Endothelial cell of umbilical vein (primary cell): ENCODE data around the gene BTG1.

Experiments
- POLR2AphosphoS5 ChIP-seq: IDR thresholded peaks from 2 replicates; pipeline ENCODE4 v1.6.1; 2012; ENCODE audit warnings: low read depth, mild to moderate bottlenecking, control low read depth, low read length, moderate library complexity; ENCODE audit not compliant: insufficient read depth
- TF ChIP-seq, protein P1 (sequence below), 2 donors: IDR thresholded peaks; 1 replicate in 1 of 2; 2 replicates in 1 of 2; pipeline ENCODE4 v1.5.1; 2011; ENCODE audit warnings: low read length in 2 of 2, mild to moderate bottlenecking in 2 of 2, moderate library complexity in 2 of 2, control low read depth in 1 of 2, inconsistent platforms in 1 of 2, low read depth in 1 of 2; ENCODE audit not compliant: insufficient read depth in 1 of 2; ENCODE audit errors: extremely low read depth in 1 of 2

DNA sequence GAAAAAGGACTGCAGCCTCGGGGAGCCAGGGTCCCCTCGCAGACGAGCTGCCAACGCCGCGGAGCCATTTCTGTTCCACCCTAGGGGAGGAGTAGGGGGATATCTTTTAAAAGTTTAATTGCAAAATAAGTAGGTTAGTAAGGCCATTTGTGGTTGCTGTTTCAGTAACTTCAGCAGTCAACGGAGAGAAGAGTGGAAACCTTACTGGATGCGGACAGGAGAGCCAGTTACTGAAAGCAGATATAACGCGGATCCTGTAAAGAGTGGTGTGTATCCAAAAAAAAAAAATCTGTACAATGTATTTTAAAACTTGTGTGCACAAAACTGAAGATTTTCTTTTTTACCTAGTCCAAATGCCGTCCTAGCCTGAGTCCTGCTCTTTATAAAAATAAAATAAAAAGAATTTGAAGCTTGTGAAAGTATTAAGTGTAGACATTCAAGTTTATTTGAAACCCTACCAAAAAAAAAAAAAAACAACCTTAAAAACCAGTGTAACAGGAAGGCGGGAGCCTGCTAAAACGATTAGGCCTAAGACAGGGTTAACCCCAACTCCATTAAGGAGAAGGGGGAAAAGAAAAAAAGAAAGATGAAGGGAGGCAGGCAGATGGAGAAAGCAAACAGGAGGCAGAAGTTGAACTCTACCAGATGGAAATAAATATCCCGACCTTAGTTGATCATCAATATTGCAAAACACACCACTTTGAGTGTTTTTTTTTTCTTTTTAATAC is 1.0 kb upstream of the BTG1 start:
- TF ChIP-seq, protein P1, sequence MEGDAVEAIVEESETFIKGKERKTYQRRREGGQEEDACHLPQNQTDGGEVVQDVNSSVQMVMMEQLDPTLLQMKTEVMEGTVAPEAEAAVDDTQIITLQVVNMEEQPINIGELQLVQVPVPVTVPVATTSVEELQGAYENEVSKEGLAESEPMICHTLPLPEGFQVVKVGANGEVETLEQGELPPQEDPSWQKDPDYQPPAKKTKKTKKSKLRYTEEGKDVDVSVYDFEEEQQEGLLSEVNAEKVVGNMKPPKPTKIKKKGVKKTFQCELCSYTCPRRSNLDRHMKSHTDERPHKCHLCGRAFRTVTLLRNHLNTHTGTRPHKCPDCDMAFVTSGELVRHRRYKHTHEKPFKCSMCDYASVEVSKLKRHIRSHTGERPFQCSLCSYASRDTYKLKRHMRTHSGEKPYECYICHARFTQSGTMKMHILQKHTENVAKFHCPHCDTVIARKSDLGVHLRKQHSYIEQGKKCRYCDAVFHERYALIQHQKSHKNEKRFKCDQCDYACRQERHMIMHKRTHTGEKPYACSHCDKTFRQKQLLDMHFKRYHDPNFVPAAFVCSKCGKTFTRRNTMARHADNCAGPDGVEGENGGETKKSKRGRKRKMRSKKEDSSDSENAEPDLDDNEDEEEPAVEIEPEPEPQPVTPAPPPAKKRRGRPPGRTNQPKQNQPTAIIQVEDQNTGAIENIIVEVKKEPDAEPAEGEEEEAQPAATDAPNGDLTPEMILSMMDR (IDR thresholded peaks at IDR 0.05; ENCODE audit: extremely low read depth in 1 of 2, insufficient read depth in 1 of 2, low read depth in 1 of 2, low read length in 2 of 2): no peak
- TF ChIP-seq POLR2AphosphoS5: no peak
